Gastrocnemius medialis (tissue), 4 donors: ENCODE data around the gene SPPL2C.

Source experiments
- POLR2A ChIP-seq, 2 donors: fragments of 450-650 bp; IDR thresholded peaks; one replicate each; pipeline ENCODE4 v1.6.1; 2017; ENCODE audit warnings: antibody characterized with exemption in 2 of 2, mild to moderate bottlenecking in 2 of 2, moderate library complexity in 2 of 2
- TF ChIP-seq, protein P1 (sequence below), 5 experiments: fragments of 450-650 bp in 3 of 5; fragments of 200-600 bp in 2 of 5; sonication (generic) in 2 of 5; IDR thresholded peaks in 4 of 5; conservative IDR thresholded peaks in 1 of 5; 1 replicate in 4 of 5; 2 replicates in 1 of 5; pipeline ENCODE4 v1.5.1; 2016 to 2019; ENCODE audit warnings: antibody characterized with exemption in 5 of 5, mild to moderate bottlenecking in 3 of 5, moderate library complexity in 3 of 5

DNA sequence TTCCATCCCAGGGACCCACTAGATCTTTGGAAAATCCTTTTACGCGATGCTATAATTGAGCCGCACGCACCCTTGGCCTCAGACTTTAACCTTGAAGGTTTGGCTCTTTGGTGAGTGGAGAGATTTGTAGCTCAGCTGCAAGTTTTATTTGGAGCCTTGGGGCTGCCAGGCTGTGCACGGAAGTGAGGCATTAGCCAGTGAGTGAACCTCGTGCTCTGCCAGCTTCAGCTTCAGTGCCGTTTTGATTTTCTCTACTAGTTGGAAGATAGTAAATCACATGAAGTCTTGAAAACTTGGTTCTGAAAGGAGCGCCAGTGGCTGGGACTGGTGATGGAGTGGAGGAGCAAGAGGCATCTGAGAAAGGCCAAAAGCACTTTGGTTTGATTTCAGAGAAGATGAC is 43.3 kb upstream of the SPPL2C start:
- TF ChIP-seq POLR2A (IDR thresholded peaks at IDR 0.05), result no peak
- TF ChIP-seq, protein P1, sequence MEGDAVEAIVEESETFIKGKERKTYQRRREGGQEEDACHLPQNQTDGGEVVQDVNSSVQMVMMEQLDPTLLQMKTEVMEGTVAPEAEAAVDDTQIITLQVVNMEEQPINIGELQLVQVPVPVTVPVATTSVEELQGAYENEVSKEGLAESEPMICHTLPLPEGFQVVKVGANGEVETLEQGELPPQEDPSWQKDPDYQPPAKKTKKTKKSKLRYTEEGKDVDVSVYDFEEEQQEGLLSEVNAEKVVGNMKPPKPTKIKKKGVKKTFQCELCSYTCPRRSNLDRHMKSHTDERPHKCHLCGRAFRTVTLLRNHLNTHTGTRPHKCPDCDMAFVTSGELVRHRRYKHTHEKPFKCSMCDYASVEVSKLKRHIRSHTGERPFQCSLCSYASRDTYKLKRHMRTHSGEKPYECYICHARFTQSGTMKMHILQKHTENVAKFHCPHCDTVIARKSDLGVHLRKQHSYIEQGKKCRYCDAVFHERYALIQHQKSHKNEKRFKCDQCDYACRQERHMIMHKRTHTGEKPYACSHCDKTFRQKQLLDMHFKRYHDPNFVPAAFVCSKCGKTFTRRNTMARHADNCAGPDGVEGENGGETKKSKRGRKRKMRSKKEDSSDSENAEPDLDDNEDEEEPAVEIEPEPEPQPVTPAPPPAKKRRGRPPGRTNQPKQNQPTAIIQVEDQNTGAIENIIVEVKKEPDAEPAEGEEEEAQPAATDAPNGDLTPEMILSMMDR (IDR thresholded peaks at IDR 0.05 in 4 of 5, conservative IDR thresholded peaks at IDR 0.05 in 1 of 5), result no peak
